Measurements from ENCODE around the gene STK25. TPM values are rescaled to one million over a fixed set of nuclear protein-coding genes. Genes with fewer than 3 reads are reported as not detected.
"Not testable (repeated sequence)": the region's sequence is repeated elsewhere in the genome, so short reads cannot be mapped to it uniquely, and the experiment has no call there.

Gene STK25
- total RNA-seq, 4 donors from 2014 or later = 407 to 555 (median 524) TPM

GRCh38 chr2:241532168-241532567, 23.8 kb upstream of the STK25 start:
- in situ Hi-C loops (cut with MboI; ENCODE audit: low sequenced_read_pairs in 4 of 4) = no loop called here
- DNase-seq = no peak
- TF ChIP-seq POLR2A (IDR thresholded peaks at IDR 0.05) = no peak
- ATAC-seq = no peak
- Histone ChIP-seq H3K36me3 (no peaks in the 10 kb centered on the region), H3K27me3 (no peaks in the 10 kb centered on the region), H3K9me3 (no peaks in the 10 kb centered on the region), H3K4me1 (no peaks in the 10 kb centered on the region), H3K27ac (no peak overlapping the region), H3K4me3 (no peak overlapping the region)
- intact Hi-C loops (cut with DNase I; ENCODE audit: low total_unique reads) = no loop called here

- ATAC-seq = no peak
- no peak for DNase-seq
- no peaks in the 10 kb centered on the region for H3K27me3 ChIP-seq
- intact Hi-C loops (cut with DNase I; ENCODE audit: low total_unique reads) (no loop called here), in situ Hi-C loops (cut with MboI; ENCODE audit: low sequenced_read_pairs in 4 of 4) (no loop called here)
- H3K4me1 ChIP-seq = no peaks in the 10 kb centered on the region
- TF ChIP-seq CTCF (IDR thresholded peaks at IDR 0.05 in 4 of 5, conservative IDR thresholded peaks at IDR 0.05 in 1 of 5) (no peak), POLR2A (IDR thresholded peaks at IDR 0.05) (no peak)
- H3K27ac ChIP-seq = no peak overlapping the region
- H3K4me3 ChIP-seq = no peak overlapping the region
- H3K36me3 ChIP-seq = no peaks in the 10 kb centered on the region
- no peaks in the 10 kb centered on the region for H3K9me3 ChIP-seq
These were observed 22.9 kb upstream of the STK25 start for GRCh38 chr2:241531161-241531722.

GRCh38 chr2:241530571-241530970, 22.2 kb upstream of the STK25 start:
- Histone ChIP-seq H3K9me3 (no peaks in the 10 kb centered on the region), H3K4me1 (no peaks in the 10 kb centered on the region), H3K36me3 (no peaks in the 10 kb centered on the region), H3K27me3 (no peaks in the 10 kb centered on the region), H3K27ac (no peak overlapping the region), H3K4me3 (no peak overlapping the region)
- intact Hi-C loops (cut with DNase I; ENCODE audit: low total_unique reads) = no loop called here
- TF ChIP-seq CTCF (IDR thresholded peaks at IDR 0.05 in 4 of 5, conservative IDR thresholded peaks at IDR 0.05 in 1 of 5) (no peak), POLR2A (IDR thresholded peaks at IDR 0.05) (no peak)
- no peak for ATAC-seq
- in situ Hi-C loops (cut with MboI; ENCODE audit: low sequenced_read_pairs in 4 of 4) = no loop called here
- DNase-seq = no peak

GRCh38 chr2:241525818-241526780, 17.7 kb upstream of the STK25 start:
- H3K27ac ChIP-seq; ATAC-seq; H3K27me3 ChIP-seq; intact Hi-C loops (cut with DNase I; ENCODE audit: low total_unique reads); DNase-seq; H3K4me3 ChIP-seq; H3K36me3 ChIP-seq; H3K9me3 ChIP-seq; in situ Hi-C loops (cut with MboI; ENCODE audit: low sequenced_read_pairs in 4 of 4); H3K4me1 ChIP-seq: not testable (repeated sequence)

- TF ChIP-seq POLR2A (IDR thresholded peaks at IDR 0.05) (no peak), CTCF (IDR thresholded peaks at IDR 0.05 in 4 of 5, conservative IDR thresholded peaks at IDR 0.05 in 1 of 5) (no peak)
- in situ Hi-C loops (cut with MboI; ENCODE audit: low sequenced_read_pairs in 4 of 4) = no loop called here
- no peak for DNase-seq
- Histone ChIP-seq H3K27me3 (peaks cover 0 to 7% (median 2%) of the 10 kb centered on the region in 3 donors), H3K27ac (no peak overlapping the region), H3K9me3 (no peaks in the 10 kb centered on the region), H3K4me1 (no peaks in the 10 kb centered on the region), H3K4me3 (no peak overlapping the region), H3K36me3 (no peaks in the 10 kb centered on the region)
- intact Hi-C loops (cut with DNase I; ENCODE audit: low total_unique reads) = no loop called here
- no peak for ATAC-seq
These were observed 14.1 kb upstream of the STK25 start for GRCh38 chr2:241522477-241522876.
